Measurements from ENCODE around the gene MEX3C. TPM values are rescaled to one million over a fixed set of nuclear protein-coding genes. Genes with fewer than 3 reads are reported as not detected.

The MEX3C gene
- total RNA-seq, 1 experiment from 2014 or later, result 18.2 TPM

DNA sequence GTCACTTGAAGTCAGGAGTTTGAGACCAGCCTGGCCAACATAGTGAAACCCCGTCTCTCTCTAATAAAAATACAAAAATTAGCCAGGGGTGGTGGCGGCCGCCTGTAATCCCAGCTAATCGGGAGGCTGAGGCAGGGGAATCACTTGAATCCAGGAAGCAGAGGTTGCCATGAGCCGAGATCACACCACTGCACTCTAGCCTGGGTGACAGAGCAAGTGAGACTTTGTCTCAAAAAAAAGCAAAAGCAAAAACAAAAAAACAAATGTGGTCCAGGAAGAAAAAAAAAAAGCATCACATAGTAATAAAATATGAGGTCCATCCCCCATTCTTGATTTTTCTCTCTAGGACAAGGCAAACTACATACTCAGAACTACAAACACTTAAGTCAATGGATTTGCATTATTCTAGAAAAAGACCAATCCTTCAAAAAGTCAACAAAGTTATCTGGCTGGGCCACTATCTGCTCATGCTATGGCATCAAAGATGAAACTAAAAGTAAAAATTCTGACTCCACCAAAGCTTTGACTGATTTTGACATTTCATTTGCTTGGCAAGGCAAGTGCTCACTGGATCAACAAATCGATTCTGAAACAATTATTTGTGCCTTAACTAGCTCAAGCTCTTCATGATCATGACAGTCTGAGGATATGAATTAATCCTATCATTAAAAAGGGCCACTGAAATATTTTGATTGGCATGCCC is 28.4 kb downstream of the MEX3C start:
- no peak for DNase-seq
- Histone ChIP-seq H3K27me3 (no peaks in the 10 kb centered on the region), H3K9me3 (no peaks in the 10 kb centered on the region), H3K4me3 (no peak overlapping the region), H3K36me3 (no peaks in the 10 kb centered on the region; the same call in 1 of the 2 replicates)

DNA sequence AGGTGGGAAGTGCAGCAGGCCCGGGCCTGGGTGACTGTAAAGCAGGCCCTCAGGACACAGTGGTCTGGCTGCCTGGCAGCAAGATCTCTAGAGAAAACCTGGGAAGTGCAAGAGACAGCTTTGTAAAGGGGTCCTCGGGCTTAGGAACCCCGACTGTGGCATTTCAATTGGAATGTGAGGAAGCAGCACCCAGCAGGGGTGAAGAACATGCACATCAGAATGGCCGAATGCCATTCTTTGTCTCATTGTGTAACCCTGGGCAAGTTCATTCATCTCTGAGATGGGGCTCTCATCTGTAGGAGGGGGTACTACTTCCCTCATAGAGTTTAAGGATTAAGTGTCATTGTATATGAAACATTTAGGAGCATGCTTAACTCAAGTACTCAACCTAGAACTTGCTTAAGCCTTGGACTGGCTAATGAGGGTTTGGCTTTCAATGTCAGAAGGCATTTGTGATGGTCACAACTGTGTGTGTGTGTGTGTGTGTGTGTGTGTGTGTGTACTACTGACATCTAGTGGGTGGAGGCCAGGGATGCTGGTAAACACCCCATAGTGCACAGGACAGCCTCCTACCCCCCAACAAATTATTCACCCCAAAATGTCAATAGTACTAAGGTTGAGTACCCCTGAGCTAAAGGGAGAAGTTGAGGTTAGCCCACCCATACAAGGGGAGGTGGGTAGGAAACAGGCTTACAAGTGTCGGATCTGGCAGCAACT is 29.3 kb downstream of the MEX3C start:
- Histone ChIP-seq H3K36me3 (no peaks in the 10 kb centered on the region; the same call in 1 of the 2 replicates), H3K4me3 (no peak overlapping the region), H3K27me3 (no peaks in the 10 kb centered on the region), H3K9me3 (no peaks in the 10 kb centered on the region)
- no peak for DNase-seq

DNA sequence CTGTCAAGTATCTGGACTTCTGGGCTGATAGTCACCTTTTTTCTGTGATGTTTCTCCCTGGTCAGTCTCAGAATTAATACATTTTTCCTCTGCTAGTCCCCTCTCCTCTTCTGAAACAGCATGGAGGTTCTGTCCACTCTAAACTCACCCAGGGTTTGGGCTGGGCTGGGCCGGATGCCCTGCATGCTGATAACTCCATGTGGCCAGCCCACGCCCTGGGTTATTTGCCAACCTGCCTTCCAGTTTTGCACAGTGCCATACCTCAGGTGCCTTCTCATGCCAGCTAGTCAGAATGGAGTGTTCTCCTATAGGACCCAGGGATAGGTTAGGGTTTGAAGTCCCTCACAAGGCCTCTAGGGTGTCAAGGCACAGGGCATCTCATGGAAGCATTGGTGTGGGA is 32.2 kb downstream of the MEX3C start:
- H3K4me3 ChIP-seq, result no peak overlapping the region
- peak; percentile 6 for DNase-seq
- H3K36me3 ChIP-seq, result no peaks in the 10 kb centered on the region
- H3K9me3 ChIP-seq, result no peaks in the 10 kb centered on the region
- H3K27me3 ChIP-seq, result no peaks in the 10 kb centered on the region

DNA sequence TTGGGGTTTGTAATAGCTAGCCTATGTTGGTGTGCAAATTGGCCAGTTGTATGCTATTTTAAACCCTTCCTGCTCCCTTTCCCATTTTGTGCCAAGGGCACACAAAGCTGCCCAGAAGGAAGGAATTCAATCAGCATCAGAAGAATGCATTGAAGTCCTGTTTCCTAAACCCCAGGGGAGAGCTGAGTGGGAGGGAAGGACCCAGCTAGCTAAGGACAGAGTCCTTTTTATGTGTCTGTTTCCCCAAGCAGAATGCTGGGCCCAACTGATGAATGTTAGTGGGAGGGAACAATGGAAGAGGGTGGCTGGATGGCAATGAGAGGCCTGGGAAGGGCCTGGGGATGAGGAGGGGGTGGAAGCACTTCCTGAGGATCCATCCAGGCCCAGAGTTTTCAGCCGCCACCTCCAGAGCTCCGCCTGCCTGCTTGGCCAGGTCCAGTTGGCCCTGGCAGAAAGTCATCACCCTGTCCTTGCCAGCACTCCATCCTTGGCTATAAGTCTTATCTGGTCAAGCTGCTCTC is 32.7 kb downstream of the MEX3C start:
- Histone ChIP-seq H3K4me3 (no peak overlapping the region), H3K36me3 (no peaks in the 10 kb centered on the region), H3K9me3 (no peaks in the 10 kb centered on the region), H3K27me3 (no peaks in the 10 kb centered on the region)
- DNase-seq, result peak; percentile 47

DNA sequence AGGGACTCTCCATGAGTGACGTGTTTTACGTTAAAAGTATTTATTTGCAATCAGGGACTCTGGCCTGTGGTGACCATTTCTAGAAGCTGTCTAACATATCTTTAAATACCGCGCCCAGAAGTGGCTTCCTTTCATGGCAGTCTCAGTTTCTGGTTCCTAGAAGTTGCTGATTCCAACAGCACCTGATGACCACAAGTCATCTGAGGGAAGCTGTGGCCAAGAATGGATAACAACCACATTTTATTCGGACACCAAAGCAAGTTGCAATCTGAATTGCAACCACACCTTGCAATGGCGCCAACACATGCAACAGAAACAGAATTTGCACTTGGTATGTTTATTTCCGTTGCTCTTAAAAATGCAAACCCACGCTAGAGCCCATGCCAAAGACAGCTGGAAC is 33.1 kb downstream of the MEX3C start:
- H3K4me3 ChIP-seq, result no peak overlapping the region
- H3K36me3 ChIP-seq, result no peaks in the 10 kb centered on the region
- DNase-seq, result no peak
- H3K27me3 ChIP-seq, result no peaks in the 10 kb centered on the region
- no peaks in the 10 kb centered on the region for H3K9me3 ChIP-seq

DNA sequence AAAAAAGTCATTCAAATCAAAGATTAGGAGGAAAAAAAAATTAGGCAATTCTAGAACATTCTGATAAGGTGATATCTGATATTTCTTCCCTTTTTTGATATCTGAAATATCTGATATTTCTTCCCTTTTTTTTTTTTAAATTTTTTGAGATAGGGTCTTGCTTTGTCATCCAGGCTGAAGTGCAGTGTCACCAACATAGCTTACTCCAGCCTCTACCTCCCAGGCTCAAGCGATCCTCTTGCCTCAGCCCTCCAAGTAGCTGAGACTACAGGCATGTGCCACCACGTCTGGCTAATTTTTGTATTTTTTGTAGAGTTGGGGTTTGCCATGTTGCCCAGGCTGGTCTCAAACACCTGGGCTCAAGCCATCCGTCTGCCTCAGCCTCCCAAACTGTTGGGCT is 33.9 kb downstream of the MEX3C start:
- H3K27me3 ChIP-seq, result no peaks in the 10 kb centered on the region
- no peaks in the 10 kb centered on the region for H3K36me3 ChIP-seq
- DNase-seq, result no peak
- H3K9me3 ChIP-seq, result no peaks in the 10 kb centered on the region
- H3K4me3 ChIP-seq, result no peak overlapping the region

DNA sequence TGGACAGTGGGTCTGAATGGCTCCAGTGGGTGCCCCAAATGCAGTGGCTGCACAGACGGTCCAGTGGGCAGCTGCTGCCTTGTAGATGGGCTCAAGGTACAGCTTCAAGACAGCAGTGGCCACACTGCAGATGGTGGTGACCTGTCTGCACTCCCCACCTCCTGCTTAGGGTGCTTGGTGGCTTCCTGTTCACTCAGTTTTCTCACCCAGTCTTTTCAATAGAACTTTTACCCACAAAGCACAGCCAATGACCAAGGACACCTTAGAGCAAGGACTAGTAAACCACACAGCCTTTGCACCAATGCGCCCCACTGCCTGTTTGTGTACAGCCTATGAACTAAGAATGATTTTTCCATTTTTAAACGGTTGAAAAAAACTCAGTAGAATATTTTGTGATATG is 34.9 kb downstream of the MEX3C start:
- Histone ChIP-seq H3K9me3 (no peaks in the 10 kb centered on the region), H3K4me3 (no peak overlapping the region), H3K27me3 (no peaks in the 10 kb centered on the region), H3K36me3 (no peaks in the 10 kb centered on the region)
- no peak for DNase-seq

DNA sequence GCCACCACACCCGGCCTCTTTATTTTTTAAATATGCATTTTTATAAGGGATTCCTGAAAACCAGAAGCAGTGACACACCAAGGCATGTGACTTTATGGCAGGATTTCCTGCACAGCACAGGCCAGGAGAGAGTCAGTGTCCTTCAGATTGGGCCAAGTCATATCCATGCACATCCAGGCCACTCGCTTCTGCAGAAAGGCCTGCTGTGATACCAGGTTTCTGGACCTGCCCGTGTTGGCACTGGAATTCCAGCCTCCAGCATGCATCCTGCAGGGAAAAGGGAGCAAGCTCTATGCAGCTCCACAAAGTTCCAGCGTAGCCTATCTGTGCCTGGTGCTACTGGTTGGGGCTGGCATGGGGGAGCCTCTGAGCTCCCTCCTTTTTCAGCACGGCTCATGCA is 36.8 kb downstream of the MEX3C start:
- DNase-seq, result no peak
- no peaks in the 10 kb centered on the region for H3K9me3 ChIP-seq
- H3K36me3 ChIP-seq, result no peaks in the 10 kb centered on the region
- no peaks in the 10 kb centered on the region for H3K27me3 ChIP-seq
- H3K4me3 ChIP-seq, result no peak overlapping the region

DNA sequence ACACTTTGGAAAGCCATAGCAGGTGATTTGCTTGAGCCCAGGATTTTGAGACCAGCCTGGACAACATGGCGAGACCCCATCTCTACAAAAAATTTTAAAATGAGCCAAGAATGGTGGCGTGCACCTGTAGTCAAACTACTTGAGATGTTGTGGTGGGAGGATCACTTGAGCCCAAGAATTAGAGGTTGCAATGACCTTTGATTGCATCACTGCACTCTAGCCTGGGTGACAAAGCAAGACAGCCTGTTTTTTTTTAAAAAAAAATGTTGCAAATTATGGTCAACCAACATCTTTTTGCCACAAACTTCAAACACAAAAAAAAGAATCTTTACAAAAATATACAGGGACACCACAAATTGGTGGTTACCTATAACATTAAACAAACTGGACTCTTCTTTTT is 40.3 kb downstream of the MEX3C start:
- no peak overlapping the region for H3K4me3 ChIP-seq
- H3K27me3 ChIP-seq, result no peaks in the 10 kb centered on the region
- no peaks in the 10 kb centered on the region for H3K9me3 ChIP-seq
- no peak for DNase-seq
- no peaks in the 10 kb centered on the region for H3K36me3 ChIP-seq

DNA sequence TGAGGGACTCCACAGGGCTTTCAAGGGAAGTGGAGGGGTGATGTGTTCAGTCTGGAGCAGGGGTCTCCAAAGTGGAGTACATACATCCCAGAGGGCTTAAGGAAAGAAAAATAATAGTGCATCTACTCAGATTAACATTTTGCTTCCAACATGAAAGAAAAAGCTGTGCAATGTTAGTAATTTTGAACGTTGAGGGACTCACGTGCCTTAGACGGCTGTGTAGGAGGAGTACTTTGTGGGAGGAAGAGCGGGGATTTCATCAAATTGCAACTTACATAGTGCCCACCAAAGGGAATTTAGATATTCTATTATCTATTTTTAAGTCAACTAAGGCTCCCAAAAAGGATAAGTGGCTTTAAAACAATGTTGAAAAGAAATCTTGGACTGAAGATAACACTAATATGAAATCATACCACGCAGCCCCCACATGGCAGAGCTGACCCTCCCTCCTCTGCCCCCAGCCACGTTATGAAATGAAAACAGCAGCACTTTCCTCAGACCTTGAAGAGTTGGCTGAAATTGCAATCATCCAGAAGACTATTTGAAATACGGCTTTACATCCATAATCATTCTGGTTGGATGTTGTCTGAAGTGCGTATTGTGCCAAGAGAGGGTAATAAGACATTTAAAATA is 42.9 kb downstream of the MEX3C start:
- no peaks in the 10 kb centered on the region for H3K9me3 ChIP-seq
- no peak overlapping the region for H3K4me3 ChIP-seq
- DNase-seq, result no peak

DNA sequence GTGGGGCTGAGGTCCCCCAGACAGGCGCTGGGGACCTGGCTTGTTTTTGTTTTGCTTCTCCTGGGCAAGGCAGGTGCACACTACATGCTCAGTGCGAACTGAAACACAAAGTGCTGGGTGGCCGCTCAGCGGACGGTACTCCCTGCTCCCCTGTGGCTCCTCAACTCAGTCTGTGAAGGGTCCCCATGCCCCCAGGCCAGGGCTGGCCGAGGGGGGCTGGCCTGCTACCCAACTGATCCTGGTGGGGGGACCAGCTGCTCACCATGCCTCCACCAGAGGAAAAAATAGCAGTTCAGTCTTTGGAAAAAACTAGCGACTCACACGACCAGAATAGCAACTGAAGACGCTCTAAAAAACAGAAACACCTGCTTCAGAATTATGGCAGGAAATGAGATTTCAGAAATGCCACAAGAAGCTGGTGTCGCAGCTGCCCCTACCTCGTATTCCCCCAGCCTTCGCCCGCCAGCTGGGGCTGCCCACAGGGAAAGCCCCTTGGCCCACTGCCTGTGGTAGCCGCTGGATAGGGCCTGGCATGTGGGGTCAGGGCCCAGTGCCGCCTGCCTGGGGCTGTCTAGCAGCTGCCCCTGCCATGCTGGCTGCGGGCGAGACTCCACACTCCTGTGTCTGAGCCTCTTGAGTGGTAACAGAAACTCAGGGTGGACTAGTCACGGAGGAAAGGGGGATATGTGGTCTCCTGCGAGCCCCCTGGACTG is 43.7 kb downstream of the MEX3C start:
- H3K27me3 ChIP-seq, result no peaks in the 10 kb centered on the region
- no peak for DNase-seq
- H3K36me3 ChIP-seq, result no peaks in the 10 kb centered on the region
- no peak overlapping the region for H3K4me3 ChIP-seq
- no peaks in the 10 kb centered on the region for H3K9me3 ChIP-seq

More for the DNA sequence above, 42.9 kb downstream of the MEX3C start:
- no peaks in the 10 kb centered on the region for H3K27me3 ChIP-seq
- H3K36me3 ChIP-seq, result no peaks in the 10 kb centered on the region

DNA sequence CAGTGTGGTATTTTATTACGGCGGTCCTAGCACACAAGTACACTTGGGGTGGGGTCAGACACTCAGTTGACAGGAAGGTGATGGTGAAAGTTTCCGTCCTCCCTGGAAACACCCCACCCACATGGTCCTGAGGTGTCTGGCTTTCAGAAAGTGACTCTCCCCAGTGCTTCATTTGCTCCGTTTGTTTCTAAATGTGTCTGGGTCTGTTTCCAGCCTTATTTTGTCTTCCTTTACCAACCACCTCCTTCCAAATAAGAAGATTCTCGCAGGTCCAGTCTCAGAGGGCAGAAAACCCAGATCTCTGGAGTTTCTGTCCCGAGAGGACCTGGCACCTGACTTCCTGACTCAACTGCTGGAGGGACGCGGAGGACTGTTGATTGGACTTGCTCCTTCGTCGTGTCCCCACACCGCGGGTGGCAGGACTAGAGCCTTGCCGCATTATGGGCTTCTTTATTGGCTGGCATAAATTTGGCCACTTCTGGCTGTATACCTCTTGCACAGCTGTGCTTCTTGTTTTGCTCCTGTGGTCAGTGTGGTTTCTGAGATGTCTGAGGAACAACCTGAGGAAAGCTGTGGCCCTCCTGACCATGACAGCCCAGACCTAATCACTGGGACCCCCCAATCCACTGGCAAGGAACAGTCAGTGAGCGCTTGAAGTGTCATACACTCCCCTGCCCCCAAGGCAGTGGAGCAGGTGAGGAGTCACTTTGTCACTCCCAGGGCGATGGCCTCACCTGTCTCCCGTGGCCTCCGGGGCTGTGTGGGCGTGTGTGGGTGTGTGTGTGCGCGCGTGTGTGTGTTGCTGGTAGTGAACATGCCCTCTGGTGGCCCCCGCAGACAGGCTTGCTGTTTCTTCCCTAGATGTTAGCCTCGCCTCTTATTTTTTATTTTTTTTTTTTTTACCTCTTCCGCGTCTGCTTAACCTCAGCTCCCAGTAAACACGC is 45.6 kb downstream of the MEX3C start:
- DNase-seq, result no peak
- H3K9me3 ChIP-seq, result no peaks in the 10 kb centered on the region
- H3K4me3 ChIP-seq, result no peak overlapping the region
- H3K27me3 ChIP-seq, result no peaks in the 10 kb centered on the region
- no peaks in the 10 kb centered on the region for H3K36me3 ChIP-seq

DNA sequence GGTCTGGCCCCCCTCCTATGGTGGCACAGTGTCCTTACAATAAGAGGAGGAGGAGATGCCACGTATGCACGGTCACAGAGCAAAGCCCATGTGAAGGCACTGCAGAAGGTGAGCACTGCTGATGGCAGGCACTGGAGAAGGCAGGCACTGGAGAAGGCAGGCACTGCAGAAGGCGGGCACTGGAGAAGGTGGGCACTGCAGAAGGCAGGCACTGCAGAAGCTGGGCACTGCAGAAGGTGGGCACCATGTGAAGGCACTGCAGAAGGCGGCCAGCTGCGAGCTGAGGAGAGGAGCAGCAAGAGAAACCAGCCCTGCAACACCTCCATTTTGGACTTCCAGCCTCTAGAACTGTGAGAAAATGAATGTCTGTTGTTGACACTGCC is 46.3 kb downstream of the MEX3C start:
- no peaks in the 10 kb centered on the region for H3K36me3 ChIP-seq
- no peaks in the 10 kb centered on the region for H3K9me3 ChIP-seq
- no peak for DNase-seq
- H3K4me3 ChIP-seq, result no peak overlapping the region
- H3K27me3 ChIP-seq, result no peaks in the 10 kb centered on the region

DNA sequence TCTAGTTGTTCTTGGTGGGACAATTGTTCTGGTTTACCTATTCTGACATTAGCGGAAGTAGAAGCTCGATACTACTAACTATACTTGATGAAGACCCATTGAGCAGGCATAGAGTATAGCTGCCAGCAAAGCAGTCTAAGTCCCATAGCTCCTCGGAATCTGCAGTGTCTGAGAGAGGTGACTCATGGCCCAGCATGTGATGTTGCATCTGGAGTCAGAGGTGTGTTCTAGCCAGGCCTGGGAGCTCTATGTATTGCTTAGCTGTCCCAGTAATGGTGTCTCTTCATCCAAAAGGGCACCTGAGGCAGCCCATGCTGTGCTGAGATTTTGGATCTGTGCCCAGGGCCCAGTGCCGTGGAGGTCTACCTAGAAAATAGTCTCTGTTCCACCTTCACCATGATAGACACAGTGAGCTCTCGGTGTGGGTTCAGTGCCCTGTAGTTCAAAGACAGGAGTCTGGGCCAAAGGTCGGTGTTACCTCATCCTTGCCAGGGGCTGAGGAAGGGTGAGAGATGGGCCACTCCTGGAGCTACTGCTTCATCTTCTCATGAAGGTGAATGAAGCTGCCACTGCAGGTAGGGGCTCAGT is 47.3 kb downstream of the MEX3C start:
- Histone ChIP-seq H3K4me3 (no peak overlapping the region), H3K36me3 (no peaks in the 10 kb centered on the region), H3K27me3 (no peaks in the 10 kb centered on the region), H3K9me3 (no peaks in the 10 kb centered on the region)
- peak; percentile 65 for DNase-seq

DNA sequence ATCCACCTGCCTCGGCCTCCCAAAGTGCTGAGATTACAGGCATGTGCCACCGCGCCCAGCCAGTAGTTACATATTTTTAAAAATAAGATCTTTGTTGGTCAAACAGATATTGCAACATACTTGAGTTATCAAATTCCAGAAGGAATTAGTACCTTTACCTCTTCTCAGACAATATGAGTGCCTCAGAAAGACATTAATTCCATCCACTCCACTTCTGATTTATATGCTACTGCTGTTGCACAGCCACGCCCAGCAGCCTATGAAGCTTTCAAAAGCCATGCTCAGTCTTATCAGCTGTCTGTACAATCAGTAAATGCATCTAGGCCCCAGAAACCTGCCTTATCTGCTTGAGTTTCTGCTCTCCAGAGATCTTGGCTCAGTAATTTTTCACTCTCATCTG is 47.8 kb downstream of the MEX3C start:
- no peaks in the 10 kb centered on the region for H3K9me3 ChIP-seq
- H3K4me3 ChIP-seq, result no peak overlapping the region
- H3K27me3 ChIP-seq, result no peaks in the 10 kb centered on the region
- no peaks in the 10 kb centered on the region for H3K36me3 ChIP-seq
- no peak for DNase-seq

DNA sequence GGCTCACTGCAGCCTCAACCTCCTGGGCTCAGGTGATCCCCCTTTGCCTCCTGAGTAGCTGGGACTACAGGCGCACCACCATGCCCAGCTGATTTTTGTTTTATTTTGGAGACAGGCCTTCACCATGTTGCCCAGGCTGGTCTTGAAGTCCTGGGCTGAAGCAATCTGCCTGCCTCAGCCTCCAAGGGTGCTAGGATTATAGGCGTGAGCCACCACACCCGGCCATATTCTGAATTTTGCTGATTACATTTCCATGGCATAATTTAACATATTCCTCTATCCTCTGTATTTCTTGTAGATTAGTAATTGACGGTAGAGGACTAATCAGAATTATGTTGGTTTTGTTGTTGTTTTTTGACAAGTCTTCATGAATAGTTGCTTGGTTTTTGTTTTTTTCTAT is 50.6 kb downstream of the MEX3C start:
- Histone ChIP-seq H3K4me3 (no peak overlapping the region), H3K27me3 (no peaks in the 10 kb centered on the region), H3K36me3 (no peaks in the 10 kb centered on the region), H3K9me3 (no peaks in the 10 kb centered on the region)
- DNase-seq, result no peak

Measured in MG63 (cell line).